NCI-H1694 (cell line): Measurements from ENCODE around the gene CXCR5.

ENCODE experiments used
- DNase-seq: peaks from one replicate; lab custom pipeline; 2025; lab: John Stamatoyannopoulos, UW

CXCR5 gene

GRCh38 chr11:118927554-118928100 lies 43.9 kb downstream of the CXCR5 start:
- DNase-seq: no peak

- DNase-seq: peak; percentile 24
Measured at GRCh38 chr11:118928101-118928869, 44.6 kb downstream of the CXCR5 start.

- peak; percentile 19 for DNase-seq
Measured at GRCh38 chr11:118928870-118929500, 45.3 kb downstream of the CXCR5 start.

- DNase-seq: no peak
Measured at GRCh38 chr11:118929501-118930093, 45.9 kb downstream of the CXCR5 start.

GRCh38 chr11:118930094-118930712 lies 46.5 kb downstream of the CXCR5 start:
- DNase-seq: peak; percentile 31

GRCh38 chr11:118931571-118931970 lies 47.9 kb downstream of the CXCR5 start:
- DNase-seq: no peak

- no peak for DNase-seq
Measured at GRCh38 chr11:118933486-118933885, 49.8 kb downstream of the CXCR5 start.

- no peak for DNase-seq
Measured at GRCh38 chr11:118935376-118935775, 51.7 kb downstream of the CXCR5 start.

GRCh38 chr11:118938491-118939403 lies 55.1 kb downstream of the CXCR5 start:
- DNase-seq: no peak

- no peak for DNase-seq
Measured at GRCh38 chr11:118939404-118939915, 55.8 kb downstream of the CXCR5 start.

GRCh38 chr11:118939953-118940598 lies 56.4 kb downstream of the CXCR5 start:
- no peak for DNase-seq

- DNase-seq: no peak
Measured at GRCh38 chr11:118947091-118947490, 63.4 kb downstream of the CXCR5 start.
